ENCODE data around the gene HIC1. TPM values are rescaled to one million over a fixed set of nuclear protein-coding genes. Genes with fewer than 3 reads are reported as not detected.

Gene HIC1
- total and polyA plus RNA-seq, 2 donors (not counting 1 experiment from before 2014, with no cell fraction given), result 11.3 to 29.1 TPM

GRCh38 chr17:2065949-2066400 lies 11.1 kb downstream of the HIC1 start:
- Histone ChIP-seq H3K27ac (ENCODE audit: insufficient read depth, low read length) (peak overlapping the region; percentile 85), H3K79me2 (ENCODE audit: control insufficient read depth, insufficient read depth, low read length) (peaks cover 13% of the 10 kb centered on the region), H3K27me3 (ENCODE audit: control insufficient read depth, insufficient read depth, low read length) (no peaks in the 10 kb centered on the region), H3K36me3 (ENCODE audit: control insufficient read depth, insufficient read depth, low read length) (peaks cover 15% of the 10 kb centered on the region), H3K4me2 (ENCODE audit: extremely low read depth, insufficient read depth, low read length) (no peak overlapping the region), H2AFZ (ENCODE audit: low read length) (no peak overlapping the region), H4K20me1 (ENCODE audit: control insufficient read depth, extremely low read depth, insufficient read depth, low read length) (no peaks in the 10 kb centered on the region), H3K9me3 (ENCODE audit: control insufficient read depth, insufficient read depth, low read depth, low read length) (no peaks in the 10 kb centered on the region), H3K4me1 (ENCODE audit: control insufficient read depth, extremely low read depth, insufficient read depth, low read length) (peaks cover 88% of the 10 kb centered on the region), H3K4me3 (replicated peaks in 1 of 4; ENCODE audit: control extremely low read depth in 1 of 4, insufficient read depth in 1 of 4, low read depth in 3 of 4, low read length in 4 of 4) (no peak overlapping the region), H3K9ac (ENCODE audit: insufficient read depth, low read length) (no peak overlapping the region)
- DNase-seq (ENCODE audit: low read depth in 2 of 2), result no peak
- no peak for TF ChIP-seq EZH2 (IDR thresholded peaks at IDR 0.05; ENCODE audit: low read length, missing control alignments)
- TF ChIP-seq CTCF (conservative IDR thresholded peaks at IDR 0.05 in 1 of 2, IDR thresholded peaks at IDR 0.05 in 1 of 2; ENCODE audit: low read depth in 1 of 2, low read length in 2 of 2), result no peak

DNA sequence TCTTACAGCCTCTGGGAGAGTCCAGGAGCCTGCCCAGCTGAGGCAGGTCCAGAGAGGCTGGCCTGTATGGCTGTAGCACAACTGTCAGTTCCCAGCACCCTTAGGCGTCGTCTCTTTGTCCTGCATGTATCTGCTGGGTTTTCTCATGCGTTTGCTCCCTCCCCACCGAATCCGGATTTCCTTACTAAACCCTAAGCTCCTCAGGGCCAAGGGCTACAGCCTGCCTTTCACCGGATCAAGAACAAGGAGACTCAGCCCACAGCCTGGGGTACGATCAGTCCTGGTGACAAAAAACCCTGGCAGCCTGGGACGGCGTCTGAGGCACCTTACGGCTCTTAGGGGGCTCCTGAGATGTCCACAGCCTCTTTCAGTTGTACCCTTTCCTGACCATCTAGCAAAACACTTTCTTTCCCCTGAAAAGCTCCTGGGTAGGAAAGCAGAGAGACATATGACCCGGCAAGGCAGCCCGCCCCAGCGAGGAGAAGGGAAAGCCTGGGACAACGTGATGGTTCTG lies 12.2 kb downstream of the HIC1 start:
- Histone ChIP-seq H3K9me3 (ENCODE audit: control insufficient read depth, insufficient read depth, low read depth, low read length) (no peaks in the 10 kb centered on the region), H3K79me2 (ENCODE audit: control insufficient read depth, insufficient read depth, low read length) (peaks cover 5% of the 10 kb centered on the region), H3K4me2 (ENCODE audit: extremely low read depth, insufficient read depth, low read length) (no peak overlapping the region), H3K4me1 (ENCODE audit: control insufficient read depth, extremely low read depth, insufficient read depth, low read length) (peaks cover 88% of the 10 kb centered on the region), H3K4me3 (replicated peaks in 1 of 4; ENCODE audit: control extremely low read depth in 1 of 4, insufficient read depth in 1 of 4, low read depth in 3 of 4, low read length in 4 of 4) (no peak overlapping the region), H3K9ac (ENCODE audit: insufficient read depth, low read length) (peak overlapping the region; percentile 28), H3K27ac (ENCODE audit: insufficient read depth, low read length) (peak overlapping the region; percentile 85), H3K27me3 (ENCODE audit: control insufficient read depth, insufficient read depth, low read length) (no peaks in the 10 kb centered on the region), H2AFZ (ENCODE audit: low read length) (no peak overlapping the region), H3K36me3 (ENCODE audit: control insufficient read depth, insufficient read depth, low read length) (peaks cover 9% of the 10 kb centered on the region), H4K20me1 (ENCODE audit: control insufficient read depth, extremely low read depth, insufficient read depth, low read length) (no peaks in the 10 kb centered on the region)
- TF ChIP-seq EZH2 (IDR thresholded peaks at IDR 0.05; ENCODE audit: low read length, missing control alignments) (no peak), CTCF (conservative IDR thresholded peaks at IDR 0.05 in 1 of 2, IDR thresholded peaks at IDR 0.05 in 1 of 2; ENCODE audit: low read depth in 1 of 2, low read length in 2 of 2) (no peak)
- no peak for DNase-seq (ENCODE audit: low read depth in 2 of 2)

GRCh38 chr17:2067608-2068024 lies 12.7 kb downstream of the HIC1 start:
- H2AFZ ChIP-seq (ENCODE audit: low read length), result no peak overlapping the region
- TF ChIP-seq EZH2 (IDR thresholded peaks at IDR 0.05; ENCODE audit: low read length, missing control alignments) (no peak), CTCF (conservative IDR thresholded peaks at IDR 0.05 in 1 of 2, IDR thresholded peaks at IDR 0.05 in 1 of 2; ENCODE audit: low read depth in 1 of 2, low read length in 2 of 2) (no peak)
- H3K9ac ChIP-seq (ENCODE audit: insufficient read depth, low read length), result peak overlapping the region; percentile 33
- peaks cover 88% of the 10 kb centered on the region for H3K4me1 ChIP-seq (ENCODE audit: control insufficient read depth, extremely low read depth, insufficient read depth, low read length)
- no peaks in the 10 kb centered on the region for H4K20me1 ChIP-seq (ENCODE audit: control insufficient read depth, extremely low read depth, insufficient read depth, low read length)
- H3K4me3 ChIP-seq (replicated peaks in 1 of 4; ENCODE audit: control extremely low read depth in 1 of 4, insufficient read depth in 1 of 4, low read depth in 3 of 4, low read length in 4 of 4), result no peak overlapping the region
- H3K4me2 ChIP-seq (ENCODE audit: extremely low read depth, insufficient read depth, low read length), result no peak overlapping the region
- H3K36me3 ChIP-seq (ENCODE audit: control insufficient read depth, insufficient read depth, low read length), result peaks cover 9% of the 10 kb centered on the region
- H3K79me2 ChIP-seq (ENCODE audit: control insufficient read depth, insufficient read depth, low read length), result peaks cover 3% of the 10 kb centered on the region
- H3K27me3 ChIP-seq (ENCODE audit: control insufficient read depth, insufficient read depth, low read length), result no peaks in the 10 kb centered on the region
- DNase-seq (ENCODE audit: low read depth in 2 of 2), result peak in 1 of 2 donors; percentile 88
- peak overlapping the region; percentile 85 for H3K27ac ChIP-seq (ENCODE audit: insufficient read depth, low read length)
- H3K9me3 ChIP-seq (ENCODE audit: control insufficient read depth, insufficient read depth, low read depth, low read length), result no peaks in the 10 kb centered on the region
